ENCODE data around the gene CFAP91.
A peak's percentile ranks its signal among the peaks of the same experiment; 100 is the strongest.
"Not testable (repeated sequence)": the region's sequence is repeated elsewhere in the genome, so short reads cannot be mapped to it uniquely, and the experiment has no call there.

The CFAP91 gene

GRCh38 chr3:119677641-119677934 lies 25.2 kb upstream of the CFAP91 start:
- TF ChIP-seq, protein P1, sequence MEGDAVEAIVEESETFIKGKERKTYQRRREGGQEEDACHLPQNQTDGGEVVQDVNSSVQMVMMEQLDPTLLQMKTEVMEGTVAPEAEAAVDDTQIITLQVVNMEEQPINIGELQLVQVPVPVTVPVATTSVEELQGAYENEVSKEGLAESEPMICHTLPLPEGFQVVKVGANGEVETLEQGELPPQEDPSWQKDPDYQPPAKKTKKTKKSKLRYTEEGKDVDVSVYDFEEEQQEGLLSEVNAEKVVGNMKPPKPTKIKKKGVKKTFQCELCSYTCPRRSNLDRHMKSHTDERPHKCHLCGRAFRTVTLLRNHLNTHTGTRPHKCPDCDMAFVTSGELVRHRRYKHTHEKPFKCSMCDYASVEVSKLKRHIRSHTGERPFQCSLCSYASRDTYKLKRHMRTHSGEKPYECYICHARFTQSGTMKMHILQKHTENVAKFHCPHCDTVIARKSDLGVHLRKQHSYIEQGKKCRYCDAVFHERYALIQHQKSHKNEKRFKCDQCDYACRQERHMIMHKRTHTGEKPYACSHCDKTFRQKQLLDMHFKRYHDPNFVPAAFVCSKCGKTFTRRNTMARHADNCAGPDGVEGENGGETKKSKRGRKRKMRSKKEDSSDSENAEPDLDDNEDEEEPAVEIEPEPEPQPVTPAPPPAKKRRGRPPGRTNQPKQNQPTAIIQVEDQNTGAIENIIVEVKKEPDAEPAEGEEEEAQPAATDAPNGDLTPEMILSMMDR (IDR thresholded peaks at IDR 0.05; ENCODE audit: insufficient read depth, low read depth, low read length, missing control alignments) = no peak
- peak overlapping the region; percentile 69 for H3K4me3 ChIP-seq (ENCODE audit: low read depth, low read length)
- DNase-seq (ENCODE audit: low read depth) = no peak

GRCh38 chr3:119678209-119678608 lies 24.6 kb upstream of the CFAP91 start:
- H3K4me3 ChIP-seq (ENCODE audit: low read depth, low read length) = peak overlapping the region; percentile 69
- not testable (repeated sequence) for DNase-seq (ENCODE audit: low read depth)

GRCh38 chr3:119679874-119680273 lies 22.9 kb upstream of the CFAP91 start:
- TF ChIP-seq, protein P1 (IDR thresholded peaks at IDR 0.05; ENCODE audit: insufficient read depth, low read depth, low read length, missing control alignments) = no peak
- no peak for DNase-seq (ENCODE audit: low read depth)
- no peak overlapping the region for H3K4me3 ChIP-seq (ENCODE audit: low read depth, low read length)

DNA sequence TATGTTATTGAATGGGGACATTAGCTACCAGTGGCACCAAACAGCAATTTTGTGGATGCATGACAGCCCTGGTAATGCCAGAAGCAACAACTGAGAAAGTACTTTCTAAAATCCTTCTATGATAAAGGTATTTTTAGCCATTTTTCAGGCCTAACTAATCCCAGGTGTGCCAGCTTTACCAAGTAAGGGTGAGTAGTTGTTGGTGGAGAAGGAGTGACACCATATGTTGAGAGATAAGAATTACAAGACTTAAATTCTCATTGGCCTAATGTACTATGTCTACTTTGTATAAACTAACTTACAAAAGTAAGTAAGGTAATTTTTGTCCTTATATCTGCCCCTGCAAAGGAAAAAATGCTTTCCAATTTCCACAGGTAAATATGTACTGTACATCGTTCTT lies 21.5 kb upstream of the CFAP91 start:
- H3K4me3 ChIP-seq (ENCODE audit: low read depth, low read length) = no peak overlapping the region
- peak; percentile 72 for DNase-seq (ENCODE audit: low read depth)

DNA sequence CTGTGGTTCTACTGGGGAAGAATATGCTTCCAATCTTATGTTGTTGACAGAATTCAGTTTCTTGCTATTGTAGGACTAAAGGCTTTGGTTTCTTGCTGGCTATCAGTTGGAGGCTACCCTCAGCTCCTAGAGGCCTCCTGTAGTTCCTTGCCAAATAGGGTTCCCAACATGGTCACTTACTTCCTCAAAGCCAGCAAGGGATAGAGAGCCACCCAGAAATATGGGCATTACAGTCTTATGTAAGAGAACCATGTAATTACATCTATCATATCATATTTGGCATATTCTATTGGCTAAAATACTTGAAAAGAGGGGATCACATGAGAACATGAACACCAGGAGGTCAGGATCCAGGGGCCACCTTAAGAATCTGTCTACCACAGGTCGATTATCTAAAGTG lies 19.4 kb upstream of the CFAP91 start:
- TF ChIP-seq, protein P1 (IDR thresholded peaks at IDR 0.05; ENCODE audit: insufficient read depth, low read depth, low read length, missing control alignments) = no peak
- no peak overlapping the region for H3K4me3 ChIP-seq (ENCODE audit: low read depth, low read length)
- no peak for DNase-seq (ENCODE audit: low read depth)

More for the DNA sequence above, 21.5 kb upstream of the CFAP91 start:
- TF ChIP-seq, protein P1 (IDR thresholded peaks at IDR 0.05; ENCODE audit: insufficient read depth, low read depth, low read length, missing control alignments) = peak; percentile 57

GRCh38 chr3:119690043-119690656 lies 12.7 kb upstream of the CFAP91 start:
- no peak overlapping the region for H3K4me3 ChIP-seq (ENCODE audit: low read depth, low read length)
- TF ChIP-seq, protein P1 (IDR thresholded peaks at IDR 0.05; ENCODE audit: insufficient read depth, low read depth, low read length, missing control alignments) = peak; percentile 26
- DNase-seq (ENCODE audit: low read depth) = no peak

DNA sequence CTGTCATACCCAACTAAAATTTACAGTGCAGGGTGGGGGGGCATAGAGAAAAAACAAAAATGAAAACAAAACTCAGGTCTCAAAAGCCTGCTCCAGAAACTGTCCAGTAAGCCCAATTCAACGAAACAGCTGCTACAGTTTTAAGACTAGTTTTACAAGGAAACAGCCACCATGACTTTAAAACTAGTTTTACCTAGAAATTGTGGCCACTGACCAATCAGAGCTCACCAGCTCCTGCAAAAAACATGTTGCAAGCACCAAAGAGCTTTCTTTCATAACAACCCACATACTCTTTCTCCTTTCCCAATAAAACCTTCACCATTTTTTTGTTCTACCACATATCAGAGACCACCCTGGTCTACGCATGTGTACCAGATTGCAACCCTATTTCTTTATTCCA lies 7.3 kb upstream of the CFAP91 start:
- peak; percentile 44 for DNase-seq (ENCODE audit: low read depth)
- TF ChIP-seq, protein P1 (IDR thresholded peaks at IDR 0.05; ENCODE audit: insufficient read depth, low read depth, low read length, missing control alignments) = no peak
- H3K4me3 ChIP-seq (ENCODE audit: low read depth, low read length) = no peak overlapping the region

Measured in GM12865 (cell line).